NCI-H2171 (cell line): ENCODE data around the gene ZC3HAV1.
"Not testable (repeated sequence)": the region's sequence is repeated elsewhere in the genome, so short reads cannot be mapped to it uniquely, and the experiment has no call there.

Source experiments
- DNase-seq: peaks from one replicate; lab custom pipeline; 2025; lab: John Stamatoyannopoulos, UW

ZC3HAV1 gene

GRCh38 chr7:139112316-139112715 lies 2.8 kb upstream of the ZC3HAV1 start:
- no peak for DNase-seq

- no peak for DNase-seq
Measured at GRCh38 chr7:139111811-139112301, 2.3 kb upstream of the ZC3HAV1 start.

- no peak for DNase-seq
Measured at GRCh38 chr7:139111147-139111546, 1.6 kb upstream of the ZC3HAV1 start.

GRCh38 chr7:139109983-139110411 lies 477 bp upstream of the ZC3HAV1 start:
- no peak for DNase-seq

- DNase-seq = peak; percentile 5
Measured at GRCh38 chr7:139108266-139109187, 993 bp downstream of the ZC3HAV1 start.

GRCh38 chr7:139106959-139107358 lies 2.6 kb downstream of the ZC3HAV1 start:
- no peak for DNase-seq

GRCh38 chr7:139106227-139106626 lies 3.3 kb downstream of the ZC3HAV1 start:
- DNase-seq = not testable (repeated sequence)

GRCh38 chr7:139105484-139105883 lies 4.0 kb downstream of the ZC3HAV1 start:
- no peak for DNase-seq

GRCh38 chr7:139104091-139104450 lies 5.4 kb downstream of the ZC3HAV1 start:
- no peak for DNase-seq

- no peak for DNase-seq
Measured at GRCh38 chr7:139103057-139103815, 6.3 kb downstream of the ZC3HAV1 start.

- DNase-seq = not testable (repeated sequence)
Measured at GRCh38 chr7:139101637-139102158, 7.8 kb downstream of the ZC3HAV1 start.

- no peak for DNase-seq
Measured at GRCh38 chr7:139099172-139099947, 10.2 kb downstream of the ZC3HAV1 start.

- DNase-seq = no peak
Measured at GRCh38 chr7:139095194-139095659, 14.3 kb downstream of the ZC3HAV1 start.

GRCh38 chr7:139094596-139094995 lies 14.9 kb downstream of the ZC3HAV1 start:
- DNase-seq = no peak

GRCh38 chr7:139094030-139094429 lies 15.5 kb downstream of the ZC3HAV1 start:
- no peak for DNase-seq

- DNase-seq = not testable (repeated sequence)
Measured at GRCh38 chr7:139093512-139093911, 16.0 kb downstream of the ZC3HAV1 start.

GRCh38 chr7:139092090-139092796 lies 17.3 kb downstream of the ZC3HAV1 start:
- no peak for DNase-seq

- DNase-seq = no peak
Measured at GRCh38 chr7:139091677-139091996, 17.9 kb downstream of the ZC3HAV1 start.

GRCh38 chr7:139089118-139089517 lies 20.4 kb downstream of the ZC3HAV1 start:
- no peak for DNase-seq

- DNase-seq = no peak
Measured at GRCh38 chr7:139088268-139088667, 21.3 kb downstream of the ZC3HAV1 start.

- DNase-seq = no peak
Measured at GRCh38 chr7:139087212-139087611, 22.3 kb downstream of the ZC3HAV1 start.
